GM19193 (cell line): ENCODE data around the gene OPCML.

ENCODE experiments used
- POLR2A ChIP-seq: IDR thresholded peaks from 4 replicates; pipeline ENCODE4 v1.6.1; 2011; ENCODE audit not compliant: insufficient read depth, insufficient read length; ENCODE audit errors: extremely low read depth

OPCML gene

GRCh38 chr11:133551064-133551463 lies 18.8 kb upstream of the OPCML start:
- TF ChIP-seq POLR2A: no peak

- no peak for TF ChIP-seq POLR2A
Observed at GRCh38 chr11:133549826-133550225, 17.5 kb upstream of the OPCML start.

GRCh38 chr11:133548641-133549040 lies 16.3 kb upstream of the OPCML start:
- no peak for TF ChIP-seq POLR2A

- no peak for TF ChIP-seq POLR2A
Observed at GRCh38 chr11:133547808-133548494, 15.7 kb upstream of the OPCML start.

- TF ChIP-seq POLR2A: no peak
Observed at GRCh38 chr11:133545199-133545803, 13.0 kb upstream of the OPCML start.

GRCh38 chr11:133541720-133542095 lies 9.4 kb upstream of the OPCML start:
- TF ChIP-seq POLR2A: no peak

- TF ChIP-seq POLR2A: no peak
Observed at GRCh38 chr11:133541021-133541719, 8.9 kb upstream of the OPCML start.

GRCh38 chr11:133536198-133536597 lies 3.9 kb upstream of the OPCML start:
- TF ChIP-seq POLR2A: no peak

GRCh38 chr11:133533205-133533604 lies 904 bp upstream of the OPCML start:
- no peak for TF ChIP-seq POLR2A

- TF ChIP-seq POLR2A: no peak
Observed at GRCh38 chr11:133531458-133531857, 843 bp downstream of the OPCML start.

- no peak for TF ChIP-seq POLR2A
Observed at GRCh38 chr11:133530501-133530835, 1.8 kb downstream of the OPCML start.

- no peak for TF ChIP-seq POLR2A
Observed at GRCh38 chr11:133529807-133530500, 2.3 kb downstream of the OPCML start.

- no peak for TF ChIP-seq POLR2A
Observed at GRCh38 chr11:133526790-133527189, 5.5 kb downstream of the OPCML start.

GRCh38 chr11:133525976-133526375 lies 6.3 kb downstream of the OPCML start:
- no peak for TF ChIP-seq POLR2A

- no peak for TF ChIP-seq POLR2A
Observed at GRCh38 chr11:133524488-133524887, 7.8 kb downstream of the OPCML start.

- no peak for TF ChIP-seq POLR2A
Observed at GRCh38 chr11:133522344-133522743, 10.0 kb downstream of the OPCML start.

- TF ChIP-seq POLR2A: no peak
Observed at GRCh38 chr11:133521502-133521901, 10.8 kb downstream of the OPCML start.

- TF ChIP-seq POLR2A: no peak
Observed at GRCh38 chr11:133520707-133521106, 11.6 kb downstream of the OPCML start.
